Cardiac fibroblast (primary cell): Measurements from ENCODE around the gene CD200R1L.

Experiments used
- DNase-seq, 2 donors: peaks; one replicate each; pipeline versions ENCODE4 v3.0.0 to v3.0.0-alpha.2; 2010; ENCODE audit warnings: low read depth in 2 of 2
- H3K4me3 ChIP-seq, 2 donors: replicated peaks in 1 of 2; 1 replicate in 1 of 2; 2 replicates in 1 of 2; pipeline ENCODE4 v1.5.1; 2011; ENCODE audit warnings: low read depth in 2 of 2, low read length in 2 of 2, mild to moderate bottlenecking in 2 of 2, moderate library complexity in 1 of 2
- TF ChIP-seq, protein P1 (sequence below): IDR thresholded peaks from one replicate; pipeline ENCODE4 v1.5.1; 2011; ENCODE audit warnings: low read depth, mild to moderate bottlenecking, low read length, inconsistent platforms

The CD200R1L gene

DNA sequence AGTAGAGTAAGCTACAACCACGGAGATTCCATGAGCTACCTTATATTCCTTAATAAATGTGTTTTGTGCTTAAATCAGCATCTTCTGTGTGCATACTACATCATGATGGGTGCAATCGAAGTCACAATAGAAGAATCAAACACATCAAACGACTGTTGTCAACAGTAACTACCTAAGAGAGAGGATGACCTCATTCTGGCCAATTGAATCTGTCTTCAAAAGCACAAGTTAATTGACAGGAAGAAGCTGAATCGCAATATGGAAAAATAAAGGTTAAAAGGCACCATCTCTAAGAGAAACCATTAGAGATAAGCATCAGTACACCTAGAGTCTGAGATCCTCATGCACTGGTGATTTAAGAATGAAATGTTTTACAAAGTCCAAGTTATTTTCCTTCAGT is 39.0 kb downstream of the CD200R1L start:
- TF ChIP-seq, protein P1, sequence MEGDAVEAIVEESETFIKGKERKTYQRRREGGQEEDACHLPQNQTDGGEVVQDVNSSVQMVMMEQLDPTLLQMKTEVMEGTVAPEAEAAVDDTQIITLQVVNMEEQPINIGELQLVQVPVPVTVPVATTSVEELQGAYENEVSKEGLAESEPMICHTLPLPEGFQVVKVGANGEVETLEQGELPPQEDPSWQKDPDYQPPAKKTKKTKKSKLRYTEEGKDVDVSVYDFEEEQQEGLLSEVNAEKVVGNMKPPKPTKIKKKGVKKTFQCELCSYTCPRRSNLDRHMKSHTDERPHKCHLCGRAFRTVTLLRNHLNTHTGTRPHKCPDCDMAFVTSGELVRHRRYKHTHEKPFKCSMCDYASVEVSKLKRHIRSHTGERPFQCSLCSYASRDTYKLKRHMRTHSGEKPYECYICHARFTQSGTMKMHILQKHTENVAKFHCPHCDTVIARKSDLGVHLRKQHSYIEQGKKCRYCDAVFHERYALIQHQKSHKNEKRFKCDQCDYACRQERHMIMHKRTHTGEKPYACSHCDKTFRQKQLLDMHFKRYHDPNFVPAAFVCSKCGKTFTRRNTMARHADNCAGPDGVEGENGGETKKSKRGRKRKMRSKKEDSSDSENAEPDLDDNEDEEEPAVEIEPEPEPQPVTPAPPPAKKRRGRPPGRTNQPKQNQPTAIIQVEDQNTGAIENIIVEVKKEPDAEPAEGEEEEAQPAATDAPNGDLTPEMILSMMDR, result no peak
- no peak overlapping the region for H3K4me3 ChIP-seq
- no peak for DNase-seq

DNA sequence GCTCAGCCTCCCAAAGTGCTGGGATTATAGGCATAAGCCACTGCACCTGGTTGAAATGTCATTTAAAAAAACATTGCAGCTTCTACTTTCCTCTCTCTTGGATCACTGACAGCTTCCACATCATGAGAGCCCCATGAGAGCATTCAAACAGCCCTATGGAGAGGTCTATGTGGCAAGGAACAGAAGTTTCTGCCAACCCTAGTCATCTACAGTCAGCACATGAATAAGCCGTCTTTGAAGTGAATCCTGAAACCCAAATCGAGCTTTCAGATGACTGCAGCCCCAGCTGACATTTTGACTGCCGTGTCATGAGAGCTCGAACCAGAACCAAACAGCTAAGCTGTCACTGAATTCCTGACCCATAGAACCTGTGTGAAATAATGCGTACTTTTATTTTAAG is 39.8 kb downstream of the CD200R1L start:
- no peak overlapping the region for H3K4me3 ChIP-seq
- DNase-seq, result peak in 1 of 2 donors; percentile 32
- TF ChIP-seq, protein P1, result no peak

DNA sequence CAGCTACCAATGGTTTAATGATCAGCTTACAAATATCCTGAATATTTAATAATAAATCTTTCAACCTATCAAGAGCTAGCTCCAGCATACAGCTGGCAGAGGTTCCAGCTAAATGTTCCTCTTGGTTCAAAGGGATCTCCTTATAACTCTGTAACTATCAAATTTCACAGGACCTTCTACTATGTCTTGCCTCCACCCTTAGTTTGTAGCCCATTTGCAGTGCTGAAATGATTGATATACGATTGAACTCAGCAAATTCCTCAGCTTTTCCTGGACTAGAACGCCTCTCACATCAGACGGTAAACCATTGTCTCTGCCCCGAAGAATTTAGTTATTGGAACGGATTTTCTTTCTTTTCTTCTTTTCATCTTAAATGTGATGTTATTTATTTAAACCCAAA is 41.5 kb downstream of the CD200R1L start:
- TF ChIP-seq, protein P1, result no peak
- no peak overlapping the region for H3K4me3 ChIP-seq
- no peak for DNase-seq

DNA sequence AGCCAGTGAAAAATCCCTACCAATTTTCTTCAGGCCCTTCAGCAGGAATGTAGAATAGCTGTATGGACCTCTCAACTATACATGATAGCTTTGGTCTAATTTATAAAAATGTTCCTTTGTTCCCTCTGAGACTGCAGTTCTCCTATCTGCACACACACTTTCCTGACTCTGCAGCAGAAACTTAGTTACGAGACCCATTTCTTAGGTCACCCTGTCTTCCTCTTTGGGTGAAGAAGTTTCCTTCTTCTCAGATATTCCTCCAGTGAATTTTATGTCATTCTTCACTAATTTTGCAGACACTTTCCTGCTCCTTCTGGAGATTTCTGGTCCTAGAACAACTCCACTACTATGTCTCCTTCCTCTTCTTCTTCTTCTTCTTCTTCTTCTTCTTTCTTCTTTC is 42.6 kb downstream of the CD200R1L start:
- TF ChIP-seq, protein P1, result no peak
- no peak for DNase-seq
- no peak overlapping the region for H3K4me3 ChIP-seq

DNA sequence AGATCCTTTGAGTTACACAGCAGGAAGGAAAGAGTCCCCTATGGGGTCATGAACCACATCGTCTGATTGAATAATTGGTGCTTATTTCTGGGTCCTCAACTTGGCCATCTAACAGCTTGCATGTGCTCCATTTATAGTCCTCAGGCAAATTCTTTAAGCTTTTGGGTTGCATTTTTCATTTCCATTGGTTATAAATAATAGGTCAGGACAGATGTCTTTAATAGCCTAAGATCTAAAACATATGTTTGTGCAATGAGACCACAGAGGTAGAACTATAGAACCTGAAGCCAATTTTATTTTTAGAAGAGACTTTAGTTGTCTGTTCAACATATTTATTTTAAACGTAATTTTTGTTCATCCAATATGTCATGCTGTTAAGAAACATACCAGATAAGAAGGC is 43.2 kb downstream of the CD200R1L start:
- no peak overlapping the region for H3K4me3 ChIP-seq
- TF ChIP-seq, protein P1, result no peak
- DNase-seq, result no peak

DNA sequence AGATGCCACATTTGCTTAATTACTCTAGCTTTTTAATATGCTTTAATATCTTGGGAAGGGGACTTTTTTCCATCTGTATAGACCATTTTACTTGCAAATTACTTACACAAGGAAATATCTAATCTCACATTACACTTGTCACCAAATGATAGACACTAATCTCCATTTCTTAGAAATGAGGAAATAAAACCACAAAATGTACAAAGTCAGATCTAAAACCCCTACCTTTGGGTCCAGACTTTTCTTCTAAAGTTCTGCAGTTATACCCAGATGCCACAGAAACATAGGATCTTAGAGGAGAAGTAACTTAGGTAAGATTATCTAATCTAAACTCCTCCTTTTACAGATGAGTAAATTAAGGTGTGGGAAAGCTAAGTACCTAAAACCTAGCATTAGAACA is 44.3 kb downstream of the CD200R1L start:
- TF ChIP-seq, protein P1, result no peak

DNA sequence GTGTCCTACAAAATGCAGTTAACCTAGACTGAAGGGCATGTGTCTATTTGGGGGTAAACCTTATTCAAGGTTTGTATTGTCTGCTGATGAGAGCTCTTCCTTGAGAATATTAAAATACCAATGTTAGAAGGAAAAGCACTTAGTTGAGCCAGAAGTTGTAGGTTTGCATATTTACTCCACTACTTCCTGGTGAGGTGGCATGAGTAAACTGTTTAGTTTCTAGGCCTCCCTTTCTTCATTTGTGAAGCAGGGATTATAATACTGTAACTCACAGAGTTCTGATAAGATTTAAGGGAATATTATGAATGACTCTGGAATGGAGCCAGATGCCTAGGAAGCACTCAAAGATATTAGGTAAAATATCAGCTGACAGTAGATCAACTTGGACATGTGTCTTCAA is 46.7 kb downstream of the CD200R1L start:
- DNase-seq, result peak in 1 of 2 donors; percentile 23
- no peak overlapping the region for H3K4me3 ChIP-seq
- TF ChIP-seq, protein P1, result no peak

More for the DNA sequence above, 44.3 kb downstream of the CD200R1L start:
- no peak for DNase-seq
- no peak overlapping the region for H3K4me3 ChIP-seq
